Measurements from ENCODE around the gene RNU6-9. TPM values are rescaled to one million over a fixed set of nuclear protein-coding genes. Genes with fewer than 3 reads are reported as not detected.

RNU6-9 gene
- total and polyA plus RNA-seq, 2 of the 13 experiments (the other 11 are each of a cell fraction or from before 2014, with no cell fraction given), result under 0.01 TPM; not detected in 1

- H3K79me2 ChIP-seq (ENCODE audit: insufficient read depth, low read length), result no peaks in the 10 kb centered on the region
- no TSS peak for BruUV-seq (replicated peaks)
- DNase-seq (ENCODE audit: low spot score) (no peak), FAIRE-seq (no peak), ATAC-seq (no peak)
- ChIA-PET POLR2A (interaction anchor here (0.8 kb wide), 1 partner anchor 11 kb away, joined by 4 read pairs; no protein-coding TSS in a partner anchor), CTCF (ENCODE audit: low intra/inter-chr PET ratio, low total read pairs) (no interaction called here)
- no peaks in the 10 kb centered on the region for H3K4me1 ChIP-seq (ENCODE audit: insufficient read depth, low read length)
- H3K4me2 ChIP-seq (ENCODE audit: low read depth, low read length), result no peak overlapping the region
- H2AFZ ChIP-seq (ENCODE audit: low read length), result no peak overlapping the region
- H3K4me3 ChIP-seq (replicated peaks in 1 of 3; ENCODE audit: insufficient read depth in 1 of 3, low read depth in 2 of 3, low read length in 3 of 3), result no peak overlapping the region
- H3K27me3 ChIP-seq (ENCODE audit: control insufficient read depth in 1 of 2, insufficient read depth in 2 of 2, low read length in 2 of 2), result no peaks in the 10 kb centered on the region
- H3K27ac ChIP-seq (ENCODE audit: extremely low read length, insufficient read depth, low read length), result no peak overlapping the region
- intact Hi-C loops (cut with micrococcal nuclease; ENCODE audit: unreplicated experiment), result no loop called here
- 96% methylated on average over 18 of the region's 20 CpGs for WGBS (ENCODE audit: low lambda C conversion rate)
- H4K20me1 ChIP-seq (ENCODE audit: insufficient read depth, low read length), result no peaks in the 10 kb centered on the region
- H3K9ac ChIP-seq (ENCODE audit: insufficient read depth, low read depth, low read length), result no peak overlapping the region
- peaks cover 6 to 15% of the 10 kb centered on the region in 2 experiments; a peak in 4 of 5 replicates for H3K36me3 ChIP-seq (replicated peaks in 1 of 2; ENCODE audit: control insufficient read depth in 1 of 2, insufficient read depth in 2 of 2, low read length in 2 of 2)
- in situ Hi-C loops (cut with HindIII; ENCODE audit: extremely low pct_ligation_motif_present, low pct_unique_long_range_greater_than_20kb), result no loop called here
- H3K9me3 ChIP-seq (ENCODE audit: low read length), result no peaks in the 10 kb centered on the region
- TF ChIP-seq ELF3 (CRISPR knock-in tag; IDR thresholded peaks at IDR 0.05) (no peak), KDM1A (CRISPR knock-in tag; IDR thresholded peaks at IDR 0.05) (no peak), RFX3 (CRISPR knock-in tag; IDR thresholded peaks at IDR 0.05) (peak; percentile 53; the same call in 1 of the 2 replicates), RFX5 (IDR thresholded peaks at IDR 0.05; ENCODE audit: low read depth, low read length) (peak; percentile 30; the same call in 1 of the 2 replicates), CHCHD3 (CRISPR knock-in tag; IDR thresholded peaks at IDR 0.05) (no peak), HNF1A (IDR thresholded peaks at IDR 0.05; ENCODE audit: low read depth) (no peak), HNF1A (CRISPR knock-in tag; IDR thresholded peaks at IDR 0.05; ENCODE audit: borderline replicate concordance) (no peak), ZXDC (CRISPR knock-in tag; IDR thresholded peaks at IDR 0.05) (no peak), MAFF (IDR thresholded peaks at IDR 0.05; ENCODE audit: low read depth, low read length) (no peak), RFX1 (IDR thresholded peaks at IDR 0.05) (peak; percentile 71), ZNF576 (CRISPR knock-in tag; IDR thresholded peaks at IDR 0.05) (no peak), SIX1 (CRISPR knock-in tag; IDR thresholded peaks at IDR 0.05; ENCODE audit: borderline replicate concordance) (no peak), TERF1 (CRISPR knock-in tag; IDR thresholded peaks at IDR 0.05) (no peak), ZFAT (CRISPR knock-in tag; conservative IDR thresholded peaks at IDR 0.05) (no peak), ZNF20 (CRISPR knock-in tag; IDR thresholded peaks at IDR 0.05) (no peak), SMC3 (IDR thresholded peaks at IDR 0.05; ENCODE audit: low read length) (no peak), TMF1 (CRISPR knock-in tag; IDR thresholded peaks at IDR 0.05; ENCODE audit: low read depth) (no peak), ZNF224 (CRISPR knock-in tag; IDR thresholded peaks at IDR 0.05) (no peak), AGO2 (optimal IDR thresholded peaks at IDR 0.05; ENCODE audit: low read depth, low read length) (peak; percentile 40)
These were observed 5.4 kb downstream of the RNU6-9 start for GRCh38 chr19:898663-899062.

All from HepG2 (cell line).